ENCODE results near the gene CST7.

Gene CST7

DNA sequence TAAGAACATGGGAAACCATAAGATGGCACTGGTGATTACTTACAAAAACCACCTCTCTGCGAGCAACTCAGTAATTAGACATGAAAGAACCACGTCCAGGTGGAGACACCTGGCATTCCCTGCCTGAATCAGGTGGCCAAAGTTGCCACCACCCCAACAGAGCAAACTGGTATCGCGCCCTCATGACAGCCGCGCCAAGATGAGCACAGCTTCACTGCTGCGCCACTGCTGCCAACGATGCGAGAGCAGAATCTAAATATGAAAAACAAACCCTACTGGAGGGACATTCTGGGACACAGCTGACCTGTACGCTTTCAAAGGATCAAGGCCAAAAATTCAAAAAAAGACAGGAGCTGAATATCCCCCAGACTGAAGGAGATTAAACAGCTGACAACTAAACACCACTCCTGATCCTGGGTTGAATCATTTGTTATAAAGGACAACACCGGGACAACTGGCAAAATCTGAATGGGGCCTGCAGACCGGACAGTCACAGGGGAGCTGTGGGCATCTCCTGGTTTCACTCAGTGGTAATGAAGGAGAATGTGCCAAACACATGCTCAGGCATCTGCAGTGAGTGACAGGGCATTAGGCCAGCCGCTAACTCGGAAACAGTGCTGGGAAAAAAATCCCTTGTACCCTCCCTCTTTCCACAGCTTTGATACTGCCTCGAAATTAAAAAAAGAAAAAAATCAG lies 17.4 kb downstream of the CST7 start:
- FAIRE-seq, result no peak

GRCh38 chr20:24968278-24968800 lies 19.3 kb downstream of the CST7 start:
- FAIRE-seq, result no peak

- no peak for FAIRE-seq
These were observed 20.3 kb downstream of the CST7 start for GRCh38 chr20:24969186-24970029.

GRCh38 chr20:24970030-24970553 lies 21.0 kb downstream of the CST7 start:
- no peak for FAIRE-seq

DNA sequence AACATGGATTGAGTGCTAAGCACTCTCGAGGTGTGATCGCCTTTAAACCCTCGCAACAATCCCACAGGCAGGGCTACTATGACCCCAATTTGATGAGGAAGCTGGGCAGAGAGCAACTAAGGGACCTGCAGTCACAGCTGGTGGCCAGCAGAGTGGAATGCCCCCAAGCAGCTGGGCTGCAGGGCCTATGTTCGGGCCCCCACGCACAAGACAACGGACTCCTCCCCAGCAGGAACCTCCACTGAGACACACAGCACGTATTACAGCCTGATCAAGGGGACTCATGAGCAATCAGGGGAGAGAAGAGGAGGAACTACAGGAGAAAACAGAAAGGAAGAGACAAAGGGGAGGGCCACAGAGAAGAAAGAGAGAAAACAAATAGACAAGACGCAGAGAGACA lies 21.7 kb downstream of the CST7 start:
- no peak for FAIRE-seq

DNA sequence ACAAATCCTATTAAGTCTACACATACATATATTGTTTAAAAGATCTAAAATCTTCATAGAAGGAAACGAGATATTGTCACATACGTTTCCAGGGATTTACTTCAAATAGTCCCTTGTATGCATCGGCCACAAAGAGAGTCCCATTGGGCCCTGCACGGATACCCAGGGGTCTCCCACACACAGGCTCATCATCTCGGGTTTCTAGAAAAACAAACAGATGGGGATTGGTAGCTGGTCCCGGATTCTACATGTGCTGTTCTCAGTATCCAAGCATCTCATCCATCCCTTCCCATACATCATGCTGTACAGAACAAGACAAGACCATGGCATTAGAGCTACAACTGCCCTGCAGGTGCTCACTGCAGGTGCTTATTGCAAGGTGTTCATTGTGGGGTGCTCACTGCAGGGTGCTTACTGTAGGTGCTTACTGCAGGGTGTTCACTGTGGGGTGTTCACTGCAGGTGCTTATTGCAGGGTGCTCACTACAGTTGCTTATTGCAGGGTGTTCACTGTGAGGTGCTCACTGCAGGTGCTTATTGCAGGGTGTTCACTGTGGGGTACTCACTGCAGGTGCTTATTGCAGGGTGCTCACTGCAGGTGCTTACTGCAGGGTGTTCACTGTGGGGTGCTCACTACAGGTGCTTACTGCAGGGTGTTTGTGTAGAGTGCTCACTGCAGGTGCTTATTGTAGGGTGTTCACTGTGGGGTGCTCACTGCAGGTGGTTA lies 22.5 kb downstream of the CST7 start:
- FAIRE-seq, result no peak

DNA sequence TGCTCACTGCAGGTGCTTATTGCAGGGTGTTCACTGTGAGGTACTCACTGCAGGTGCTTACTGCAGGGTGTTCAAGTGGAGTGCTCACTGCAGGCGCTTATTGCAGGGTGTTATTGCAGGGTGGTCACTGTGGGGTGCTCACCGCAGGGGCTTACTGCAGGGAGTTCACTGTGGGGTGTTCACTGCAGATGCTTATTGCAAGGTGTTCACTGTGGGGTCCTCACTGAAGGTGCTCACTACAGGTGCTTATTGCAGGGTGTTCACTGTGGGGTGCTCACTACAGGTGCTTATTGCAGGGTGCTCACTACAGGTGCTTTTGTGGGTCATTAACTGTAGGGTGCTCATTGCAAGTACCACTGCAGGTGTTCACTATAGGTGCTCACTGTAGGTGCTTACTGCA lies 23.3 kb downstream of the CST7 start:
- FAIRE-seq, result no peak

DNA sequence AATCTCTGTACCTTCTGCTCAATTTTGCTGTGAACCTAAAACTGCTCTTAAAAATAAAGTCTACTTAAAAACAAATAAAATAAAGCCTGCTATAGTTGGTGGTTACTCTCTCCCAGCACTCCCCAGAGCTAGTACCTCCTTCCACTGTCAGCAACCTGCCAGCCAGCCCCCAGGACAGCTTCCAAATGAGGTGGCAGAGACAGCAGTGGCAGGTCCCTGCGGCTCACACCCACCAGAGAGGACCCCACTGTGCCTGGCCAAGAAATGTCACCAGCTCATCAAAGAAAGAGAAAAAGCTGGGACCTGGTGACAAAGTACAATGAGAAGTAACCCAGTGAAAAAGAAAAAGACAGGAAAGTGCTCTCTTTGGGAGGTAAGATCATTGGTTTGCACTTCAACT lies 28.3 kb downstream of the CST7 start:
- no peak for FAIRE-seq

GRCh38 chr20:24977797-24978196 lies 28.7 kb downstream of the CST7 start:
- FAIRE-seq, result no peak

DNA sequence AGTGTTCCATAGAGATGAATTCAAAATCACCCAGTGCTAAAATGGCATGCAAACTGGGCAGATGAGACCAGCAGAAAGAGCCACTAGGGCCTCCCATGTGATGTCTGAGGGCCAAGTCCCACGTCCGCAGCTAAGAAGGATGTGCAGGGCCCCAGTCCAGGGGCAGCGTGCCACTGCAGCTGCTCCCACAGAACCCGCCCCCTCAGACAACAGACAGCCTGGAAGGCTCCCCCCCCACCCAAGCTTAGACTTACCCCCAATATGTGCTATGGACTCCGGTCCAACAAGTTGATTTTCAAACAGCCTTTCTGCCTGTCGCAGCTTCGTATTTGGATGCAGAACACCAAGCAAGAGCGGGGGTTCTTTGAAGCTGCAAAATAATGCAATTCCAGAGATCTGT lies 29.4 kb downstream of the CST7 start:
- no peak for FAIRE-seq

GRCh38 chr20:24979036-24979960 lies 30.2 kb downstream of the CST7 start:
- no peak for FAIRE-seq

DNA sequence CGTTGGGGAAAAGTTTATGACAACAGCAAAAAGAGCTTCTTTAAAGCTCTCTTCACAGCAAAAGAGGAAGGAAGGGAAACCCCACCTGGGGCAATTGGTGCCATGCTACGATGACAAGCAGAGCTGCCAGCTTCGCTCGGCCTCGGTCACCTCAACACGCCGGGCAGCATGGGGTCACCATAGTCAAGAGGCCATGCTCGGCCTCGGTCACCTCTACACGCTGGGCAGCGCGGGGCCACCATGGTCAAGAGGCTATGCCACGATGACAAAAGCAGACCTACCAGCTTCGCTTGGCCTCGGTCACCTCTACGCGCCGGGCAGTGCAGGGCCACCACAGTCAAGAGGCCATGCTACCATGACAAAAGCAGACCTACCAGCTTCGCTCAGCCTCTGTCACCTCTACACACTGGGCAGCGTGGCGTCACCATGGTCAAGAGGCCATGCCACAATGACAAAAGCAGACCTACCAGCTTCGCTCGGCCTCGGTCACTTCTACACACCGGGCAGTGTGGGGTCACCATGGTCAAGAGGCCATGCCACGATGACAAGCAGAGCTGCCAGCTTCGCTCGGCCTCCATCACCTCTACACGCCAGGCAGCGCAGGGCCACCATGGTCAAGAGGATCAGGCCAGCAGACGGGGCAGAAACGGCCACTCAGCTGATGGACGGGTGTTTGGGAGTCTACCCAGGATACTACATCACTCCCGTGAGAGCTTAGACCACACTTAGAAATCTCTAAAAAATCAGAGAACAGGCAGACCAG lies 31.4 kb downstream of the CST7 start:
- no peak for FAIRE-seq

- FAIRE-seq, result no peak
These were observed 32.2 kb downstream of the CST7 start for GRCh38 chr20:24981282-24981681.

DNA sequence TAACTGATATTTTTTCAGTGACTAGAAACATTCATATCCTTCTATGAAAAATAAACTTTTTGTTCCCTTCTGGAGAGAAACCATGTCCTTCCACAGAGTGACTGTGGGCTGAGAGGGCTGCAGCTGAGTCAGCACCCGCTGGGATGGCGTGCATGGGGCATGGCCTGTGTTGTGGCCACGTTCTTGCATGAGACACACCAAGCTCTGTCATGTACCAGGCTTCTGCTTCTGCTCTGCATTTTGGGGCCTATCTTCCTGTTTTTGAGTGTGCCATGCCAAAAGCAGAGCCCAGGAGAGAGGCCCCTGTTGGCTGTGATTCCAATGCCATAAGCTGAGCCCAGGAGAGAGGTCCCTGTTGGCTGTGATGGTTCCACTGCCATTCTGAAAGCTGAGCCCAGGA lies 32.7 kb downstream of the CST7 start:
- FAIRE-seq, result no peak

- FAIRE-seq, result no peak
These were observed 34.8 kb downstream of the CST7 start for GRCh38 chr20:24983896-24984295.

DNA sequence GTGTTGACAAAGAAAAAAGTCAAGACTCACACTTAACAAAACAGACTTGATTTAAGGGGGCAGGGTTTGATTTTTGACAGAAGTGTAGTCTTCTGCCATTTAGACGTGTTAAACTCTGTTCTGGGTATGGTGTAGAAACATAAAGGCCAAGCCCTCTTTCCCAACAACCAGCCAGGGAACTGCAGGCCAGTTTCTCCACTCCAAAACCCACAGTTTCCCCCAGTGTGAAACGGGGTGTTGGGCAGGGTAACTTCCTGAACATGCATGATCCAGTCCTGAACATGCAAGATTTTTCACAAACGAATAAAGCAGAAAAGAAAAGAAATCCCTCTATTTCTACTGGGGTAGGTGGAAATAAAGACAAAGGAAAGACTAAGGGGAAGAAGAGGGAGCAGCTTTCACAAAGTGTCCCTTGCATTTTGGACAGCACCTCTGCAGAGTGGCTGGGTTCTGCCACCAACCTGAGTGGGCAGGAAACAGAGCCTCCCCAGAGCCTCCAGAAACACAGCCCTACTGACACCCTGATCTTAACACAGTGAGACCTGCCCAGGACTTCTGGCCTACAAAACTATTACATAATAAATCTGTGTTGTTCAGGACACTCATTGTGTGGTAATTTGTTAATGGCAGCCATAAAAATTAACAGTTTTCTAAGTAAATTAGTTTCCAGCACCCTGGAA lies 36.0 kb downstream of the CST7 start:
- FAIRE-seq, result no peak

- FAIRE-seq, result no peak
These were observed 36.7 kb downstream of the CST7 start for GRCh38 chr20:24985802-24986201.

GRCh38 chr20:24986436-24987015 lies 37.5 kb downstream of the CST7 start:
- no peak for FAIRE-seq

DNA sequence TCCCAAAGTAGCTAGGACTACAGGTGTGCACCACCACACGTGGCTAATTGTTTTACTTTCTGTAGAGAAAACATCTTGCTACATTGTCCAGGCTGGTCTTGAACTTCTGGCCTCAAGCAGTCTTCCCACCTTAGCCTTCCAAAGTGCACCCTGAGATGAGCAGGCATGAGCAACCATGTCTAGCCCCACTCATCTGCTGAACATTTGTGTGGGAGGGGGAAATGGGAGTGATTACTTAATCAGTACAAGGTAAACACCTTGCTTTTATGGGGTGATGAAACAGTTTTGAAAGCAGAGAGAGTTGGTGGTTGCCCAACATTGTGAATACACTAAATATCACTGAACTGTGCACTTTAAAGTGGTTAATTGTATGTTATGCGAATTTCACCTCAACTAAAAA lies 38.2 kb downstream of the CST7 start:
- FAIRE-seq, result no peak
